RWPE2 (cell line): ENCODE results near the gene FAM117B.

Source experiments
- ATAC-seq: fragments of 200-7000 bp; cut with Tn5 transposase; 3 replicates; pipeline ENCODE4 v1.9.1; 2021; ENCODE audit warnings: low read depth
- DNase-seq: peaks from one replicate; pipeline ENCODE4 v3.0.0-alpha.2; 2020; ENCODE audit warnings: low spot score
- H3K27ac ChIP-seq: fragments of 450-650 bp; 2 replicates; pipeline ENCODE4 v1.5.1; 2017; ENCODE audit warnings: mild to moderate bottlenecking; ENCODE audit not compliant: poor library complexity, severe bottlenecking
- H3K27me3 ChIP-seq: fragments of 250-450 bp; sonication (Bioruptor Pico); 2 replicates; pipeline ENCODE4 v1.5.1; 2021; ENCODE audit warnings: mild to moderate bottlenecking, moderate library complexity; ENCODE audit not compliant: insufficient read depth, poor library complexity, severe bottlenecking
- H3K36me3 ChIP-seq: fragments of 250-450 bp; sonication (Bioruptor Pico); 2 replicates; pipeline ENCODE4 v1.5.1; 2020; ENCODE audit warnings: low read depth, mild to moderate bottlenecking, moderate library complexity
- H3K4me1 ChIP-seq: fragments of 250-450 bp; sonication (Bioruptor Pico); 2 replicates; pipeline ENCODE4 v1.5.1; 2021; ENCODE audit warnings: mild to moderate bottlenecking, moderate library complexity; ENCODE audit not compliant: insufficient read depth, poor library complexity, severe bottlenecking
- H3K4me3 ChIP-seq: fragments of 250-450 bp; sonication (Bioruptor Pico); 2 replicates; pipeline ENCODE4 v1.5.1; 2021; ENCODE audit warnings: mild to moderate bottlenecking, moderate library complexity; ENCODE audit not compliant: severe bottlenecking
- H3K9me3 ChIP-seq: fragments of 250-450 bp; sonication (Bioruptor Pico); 2 replicates; pipeline ENCODE4 v1.5.1; 2021; ENCODE audit warnings: mild to moderate bottlenecking, moderate library complexity; ENCODE audit not compliant: severe bottlenecking
- CTCF ChIP-seq: fragments of 450-650 bp; IDR thresholded peaks from one replicate; pipeline ENCODE4 v1.5.1; 2017; ENCODE audit warnings: mild to moderate bottlenecking, moderate library complexity; ENCODE audit not compliant: poor library complexity, severe bottlenecking

FAM117B gene

DNA sequence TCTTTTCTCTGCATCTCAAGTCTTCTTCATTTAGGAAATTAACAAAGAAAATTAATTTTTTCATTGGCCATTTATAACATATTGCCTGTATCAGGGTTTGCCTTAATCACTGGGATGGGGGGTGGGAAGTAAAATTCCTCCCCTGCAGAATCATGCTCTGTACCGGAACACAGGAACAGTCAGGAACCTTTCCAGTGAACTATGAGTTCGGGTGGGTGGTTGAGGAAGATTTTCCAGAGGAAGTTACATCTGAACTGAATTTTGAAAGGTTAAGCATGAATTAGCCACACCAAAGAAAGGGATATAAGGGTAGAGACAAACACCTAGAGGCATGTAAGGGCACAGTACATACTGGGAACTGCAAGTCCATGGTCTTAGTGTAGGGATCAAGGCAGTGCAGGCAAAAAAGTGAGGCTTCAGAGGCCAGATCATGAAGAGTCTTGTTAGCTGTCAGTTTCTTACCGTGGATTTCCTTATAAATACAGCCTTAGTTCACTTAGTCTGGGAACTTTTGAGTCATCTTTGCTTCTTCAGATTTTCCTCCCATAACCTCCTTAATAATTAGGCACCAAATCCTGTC, 55.6 kb downstream of the FAM117B start:
- Histone ChIP-seq H3K4me1 (no peaks in the 10 kb centered on the region), H3K27me3 (no peaks in the 10 kb centered on the region), H3K4me3 (no peak overlapping the region), H3K9me3 (no peaks in the 10 kb centered on the region), H3K36me3 (no peaks in the 10 kb centered on the region), H3K27ac (no peak overlapping the region)
- ATAC-seq: no peak; the same call in 2 of the 3 replicates
- no peak for DNase-seq
- TF ChIP-seq CTCF: no peak

DNA sequence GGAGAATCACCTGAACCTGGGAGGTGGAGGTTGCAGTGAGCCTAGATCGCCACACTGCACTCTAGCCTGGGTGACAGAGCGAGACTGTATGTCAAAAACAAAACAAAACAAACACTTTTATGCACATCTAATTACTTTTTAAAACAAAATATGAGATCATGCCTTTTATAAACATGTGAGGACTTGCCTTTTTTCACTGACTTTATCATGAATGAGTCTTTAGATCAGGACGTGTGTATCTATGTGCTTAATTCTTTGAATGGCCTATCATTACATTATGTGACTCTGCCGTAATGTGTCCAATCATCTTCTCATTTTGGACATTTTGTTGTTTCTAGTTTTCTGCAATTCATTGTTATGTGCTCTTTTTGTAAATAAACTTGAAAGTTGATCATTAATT, 58.7 kb downstream of the FAM117B start:
- no peaks in the 10 kb centered on the region for H3K27me3 ChIP-seq
- no peak overlapping the region for H3K4me3 ChIP-seq
- ATAC-seq (no peak), DNase-seq (no peak)
- no peaks in the 10 kb centered on the region for H3K9me3 ChIP-seq
- no peaks in the 10 kb centered on the region for H3K36me3 ChIP-seq
- H3K4me1 ChIP-seq: no peaks in the 10 kb centered on the region
- TF ChIP-seq CTCF: no peak
- H3K27ac ChIP-seq: no peak overlapping the region

- Histone ChIP-seq H3K9me3 (no peaks in the 10 kb centered on the region), H3K27me3 (no peaks in the 10 kb centered on the region), H3K4me1 (no peaks in the 10 kb centered on the region), H3K4me3 (no peak overlapping the region), H3K36me3 (no peaks in the 10 kb centered on the region), H3K27ac (no peak overlapping the region)
- DNase-seq: no peak
- TF ChIP-seq CTCF: no peak
- no peak for ATAC-seq
These were observed 60.4 kb downstream of the FAM117B start for GRCh38 chr2:202695166-202695565.

DNA sequence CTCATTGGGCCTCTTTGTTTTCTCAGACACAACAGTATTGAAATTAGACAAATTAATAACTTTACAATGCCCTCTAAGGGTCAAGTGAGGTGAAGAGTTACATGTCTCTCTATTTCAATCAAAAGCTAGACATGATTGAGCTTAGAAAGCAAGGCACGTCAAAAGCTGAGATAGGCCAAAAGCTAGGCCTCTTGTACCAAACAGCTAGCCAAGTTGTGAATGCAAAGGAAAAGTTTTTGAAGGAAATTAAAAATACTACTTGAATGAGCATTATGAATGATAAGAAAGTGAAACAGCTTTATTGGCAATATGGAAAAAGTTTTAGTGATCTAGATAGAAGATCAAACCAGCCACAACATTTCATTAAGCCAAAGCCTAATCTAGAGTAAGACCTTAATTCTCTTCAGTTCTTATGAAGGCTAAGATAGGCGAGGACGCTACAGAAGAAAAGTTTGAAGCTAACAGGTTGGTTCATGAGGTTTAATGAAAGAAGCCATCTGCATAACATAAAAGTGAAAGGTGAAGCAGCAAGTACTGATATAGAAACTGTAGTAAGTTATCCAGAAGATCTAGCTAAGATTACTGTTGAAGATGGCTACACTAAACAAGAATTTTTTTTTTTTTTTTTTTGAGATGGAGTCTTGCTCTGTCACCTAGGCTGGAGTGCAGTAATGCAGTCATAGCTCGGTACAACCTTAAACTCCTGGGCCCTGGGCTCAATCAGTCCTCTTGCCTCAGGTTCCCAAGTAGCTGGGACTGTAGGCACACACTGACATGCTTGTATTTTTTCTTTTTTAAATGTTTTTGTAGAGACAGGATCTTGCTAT, 65.5 kb downstream of the FAM117B start:
- ATAC-seq (no peak), DNase-seq (no peak)
- no peaks in the 10 kb centered on the region for H3K9me3 ChIP-seq
- no peak for TF ChIP-seq CTCF
- H3K4me1 ChIP-seq: peaks cover 8% of the 10 kb centered on the region
- no peaks in the 10 kb centered on the region for H3K27me3 ChIP-seq
- H3K4me3 ChIP-seq: no peak overlapping the region
- H3K36me3 ChIP-seq: no peaks in the 10 kb centered on the region
- no peak overlapping the region for H3K27ac ChIP-seq

DNA sequence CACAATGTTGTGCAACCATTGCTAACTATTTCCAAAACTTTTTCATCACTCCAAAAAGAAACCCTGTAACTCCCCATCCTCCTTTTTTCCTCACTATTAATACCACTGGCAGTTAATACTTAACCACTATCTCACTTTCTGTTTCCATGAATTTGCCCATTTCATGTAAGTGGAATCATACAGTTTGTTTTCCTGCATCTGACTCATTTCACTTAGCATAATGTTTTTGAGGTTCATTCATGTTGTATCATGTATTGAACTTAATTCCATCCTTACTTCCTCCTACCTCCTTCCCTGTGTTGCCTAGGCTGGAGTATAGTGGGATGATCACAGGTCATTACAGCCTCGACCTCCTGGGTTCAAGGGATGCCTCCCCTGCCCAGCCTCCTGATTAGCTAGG, 68.3 kb downstream of the FAM117B start:
- H3K27me3 ChIP-seq: no peaks in the 10 kb centered on the region
- no peak for DNase-seq
- no peaks in the 10 kb centered on the region for H3K9me3 ChIP-seq
- H3K27ac ChIP-seq: no peak overlapping the region
- H3K4me1 ChIP-seq: peaks cover 8% of the 10 kb centered on the region
- peak; percentile 51 for ATAC-seq
- no peak overlapping the region for H3K4me3 ChIP-seq
- TF ChIP-seq CTCF: no peak
- no peaks in the 10 kb centered on the region for H3K36me3 ChIP-seq
